Karpas-422 (cell line): ENCODE results near the gene CERK. TPM values are rescaled to one million over a fixed set of nuclear protein-coding genes. Genes with fewer than 3 reads are reported as not detected.

ENCODE experiments used
- DNase-seq: peaks from one replicate; pipeline ENCODE4 v3.0.0-alpha.2; 2015
- H2AFZ ChIP-seq: fragments of 200-600 bp; sonication (generic); 2 replicates; pipeline ENCODE4 v1.6.1; 2014; ENCODE audit warnings: antibody characterized with exemption, low read length, mixed read lengths
- H3K27ac ChIP-seq: fragments of 200-600 bp; sonication (generic); 2 replicates; pipeline ENCODE4 v1.5.1; 2014; ENCODE audit warnings: mild to moderate bottlenecking, low read length, moderate library complexity
- H3K27me3 ChIP-seq: fragments of 200-600 bp; sonication (generic); 2 replicates; pipeline ENCODE4 v1.6.1; 2014; ENCODE audit warnings: low read length, mixed read lengths
- H3K36me3 ChIP-seq: fragments of 200-600 bp; sonication (generic); 2 replicates; pipeline ENCODE4 v1.6.1; 2014; ENCODE audit warnings: low read length, mixed read lengths; ENCODE audit not compliant: insufficient read depth
- H3K4me1 ChIP-seq: fragments of 200-600 bp; sonication (generic); 2 replicates; pipeline ENCODE4 v1.6.1; 2014; ENCODE audit warnings: mild to moderate bottlenecking, low read length, mixed read lengths
- H3K4me2 ChIP-seq: fragments of 200-600 bp; sonication (generic); 2 replicates; pipeline ENCODE4 v1.6.1; 2014; ENCODE audit warnings: low read length, low read depth, mild to moderate bottlenecking; ENCODE audit not compliant: poor library complexity, severe bottlenecking
- H3K4me3 ChIP-seq: fragments of 200-600 bp; sonication (generic); 2 replicates; pipeline ENCODE4 v1.5.1; 2014; ENCODE audit warnings: mild to moderate bottlenecking, antibody characterized with exemption, low read length, mixed read lengths
- H3K79me2 ChIP-seq: fragments of 200-600 bp; sonication (generic); 2 replicates; pipeline ENCODE4 v1.6.1; 2014; ENCODE audit warnings: mild to moderate bottlenecking, low read length, mixed read lengths
- H3K9ac ChIP-seq: fragments of 200-600 bp; sonication (generic); 2 replicates; pipeline ENCODE4 v1.6.0; 2014; ENCODE audit warnings: low read length
- H3K9me2 ChIP-seq: fragments of 200-600 bp; sonication (generic), shearing (Covaris generic); replicated peaks from 2 replicates; pipeline ENCODE4 v1.6.0; 2014; ENCODE audit warnings: mild to moderate bottlenecking, low read length, moderate library complexity; ENCODE audit not compliant: insufficient read depth
- H3K9me3 ChIP-seq: fragments of 300-700, 200-600 bp; sonication (generic); 2 replicates; pipeline ENCODE4 v1.6.1; 2014; ENCODE audit warnings: low read length, mixed read lengths
- H4K20me1 ChIP-seq: fragments of 200-600 bp; sonication (generic); 2 replicates; pipeline ENCODE4 v1.6.1; 2014; ENCODE audit warnings: mild to moderate bottlenecking, antibody characterized with exemption, low read length, low read depth; ENCODE audit not compliant: insufficient read depth
- total RNA-seq: library from RNA; depleted of rRNA; stranded (reverse); fragments of >200 nt; shearing (Covaris generic); gene quantifications from 2 replicates; pipeline ENCODE4 v1.2.3, GENCODE V29; 2014; ENCODE audit warnings: low replicate concordance

Gene CERK
- total RNA-seq, 1 experiment from 2014 or later = 53.8 TPM

DNA sequence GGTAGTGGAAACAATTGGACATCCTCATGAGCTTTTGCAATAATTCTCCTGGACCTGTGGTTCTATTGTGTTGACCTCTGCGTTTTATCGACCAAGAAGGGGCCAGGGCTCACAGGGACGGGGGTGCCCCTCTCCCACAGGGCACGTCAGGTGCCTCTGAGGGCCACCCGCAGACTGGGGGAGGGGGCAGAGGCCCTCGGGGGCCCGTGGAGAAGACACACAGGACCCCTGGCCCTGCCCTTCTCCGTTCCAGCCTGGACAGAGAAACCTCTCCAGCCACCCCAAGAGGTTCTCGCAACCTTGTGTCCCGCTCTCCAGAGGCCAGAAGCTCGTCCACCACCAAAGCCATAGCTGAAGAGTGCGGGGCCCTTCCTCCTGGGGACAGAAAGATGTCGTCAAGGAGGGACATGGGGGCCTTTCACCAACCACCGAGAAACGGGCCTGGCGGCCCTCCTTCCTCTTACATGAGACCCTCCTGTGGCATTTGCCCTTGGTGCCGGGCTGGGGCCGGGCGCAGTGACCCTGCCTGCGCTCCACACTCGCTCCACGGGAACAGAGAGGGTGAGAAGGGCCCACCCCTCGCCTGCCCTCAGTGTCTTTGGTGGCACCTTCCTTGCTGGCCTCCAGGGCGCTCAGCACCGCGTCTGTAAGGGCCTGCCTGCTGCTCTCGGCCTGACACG, 60.6 kb downstream of the CERK start:
- H3K9me2 ChIP-seq = no peaks in the 10 kb centered on the region
- H3K9me3 ChIP-seq = no peaks in the 10 kb centered on the region
- H3K27me3 ChIP-seq = no peaks in the 10 kb centered on the region
- H3K9ac ChIP-seq = no peak overlapping the region
- H3K79me2 ChIP-seq = no peaks in the 10 kb centered on the region
- no peaks in the 10 kb centered on the region; the same call in 1 of the 2 replicates for H4K20me1 ChIP-seq
- H3K4me1 ChIP-seq = peaks cover 9% of the 10 kb centered on the region
- H3K36me3 ChIP-seq = no peaks in the 10 kb centered on the region
- no peak overlapping the region for H3K27ac ChIP-seq
- no peak for DNase-seq
- no peak overlapping the region for H2AFZ ChIP-seq
- H3K4me2 ChIP-seq = no peak overlapping the region
- H3K4me3 ChIP-seq = no peak overlapping the region

DNA sequence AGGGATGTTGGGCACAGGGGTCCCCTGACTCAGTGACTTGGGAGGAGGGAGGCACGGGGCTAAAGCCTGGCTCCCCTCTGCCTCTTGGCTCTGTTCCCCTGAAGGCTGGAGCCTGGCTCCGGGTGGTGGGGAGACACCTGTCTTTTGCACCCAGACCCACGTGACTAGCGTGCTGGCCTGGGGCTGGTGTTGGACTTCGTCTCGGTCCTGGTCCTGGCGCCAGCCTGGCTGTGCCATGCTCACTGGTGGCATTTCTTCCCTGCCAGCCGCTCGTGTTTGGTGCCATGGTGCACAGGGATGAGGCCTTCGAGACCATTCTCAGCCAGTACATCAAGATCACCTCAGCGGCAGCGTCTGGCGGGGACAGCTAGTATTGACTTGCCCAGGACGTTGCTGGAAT, 61.2 kb downstream of the CERK start:
- Histone ChIP-seq H3K4me2 (no peak overlapping the region), H3K36me3 (no peaks in the 10 kb centered on the region), H3K27me3 (no peaks in the 10 kb centered on the region), H3K9me3 (no peaks in the 10 kb centered on the region), H3K27ac (no peak overlapping the region), H3K79me2 (no peaks in the 10 kb centered on the region), H3K9ac (no peak overlapping the region), H3K4me1 (peaks cover 9% of the 10 kb centered on the region), H4K20me1 (no peaks in the 10 kb centered on the region; the same call in 1 of the 2 replicates), H3K4me3 (no peak overlapping the region), H2AFZ (no peak overlapping the region), H3K9me2 (no peaks in the 10 kb centered on the region)
- DNase-seq = no peak

DNA sequence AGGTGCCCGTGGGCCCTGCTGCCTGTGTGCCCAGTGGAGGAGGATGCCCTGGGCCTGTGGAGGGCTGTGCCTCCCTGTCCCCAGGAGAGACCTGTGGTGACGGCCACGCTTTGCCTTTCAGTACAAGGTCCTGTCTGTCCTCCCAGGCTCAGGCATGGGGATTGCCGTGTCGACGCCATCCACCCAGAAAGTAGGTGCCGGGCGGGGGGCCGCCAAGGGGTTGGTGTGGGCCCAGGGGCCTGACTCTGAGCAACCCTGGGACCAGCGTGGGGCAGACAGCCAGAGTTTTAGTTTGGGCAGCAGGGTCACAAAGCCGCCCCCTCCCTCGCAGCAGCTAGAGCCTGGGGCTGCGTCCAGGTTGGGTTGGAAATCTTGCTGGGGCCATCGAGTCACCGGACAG, 61.6 kb downstream of the CERK start:
- Histone ChIP-seq H2AFZ (no peak overlapping the region), H3K4me1 (peaks cover 5% of the 10 kb centered on the region), H4K20me1 (no peaks in the 10 kb centered on the region), H3K79me2 (no peaks in the 10 kb centered on the region), H3K36me3 (no peaks in the 10 kb centered on the region), H3K27ac (no peak overlapping the region), H3K4me2 (no peak overlapping the region), H3K9me3 (no peaks in the 10 kb centered on the region), H3K9ac (no peak overlapping the region), H3K4me3 (no peak overlapping the region), H3K9me2 (no peaks in the 10 kb centered on the region), H3K27me3 (no peaks in the 10 kb centered on the region)
- no peak for DNase-seq

DNA sequence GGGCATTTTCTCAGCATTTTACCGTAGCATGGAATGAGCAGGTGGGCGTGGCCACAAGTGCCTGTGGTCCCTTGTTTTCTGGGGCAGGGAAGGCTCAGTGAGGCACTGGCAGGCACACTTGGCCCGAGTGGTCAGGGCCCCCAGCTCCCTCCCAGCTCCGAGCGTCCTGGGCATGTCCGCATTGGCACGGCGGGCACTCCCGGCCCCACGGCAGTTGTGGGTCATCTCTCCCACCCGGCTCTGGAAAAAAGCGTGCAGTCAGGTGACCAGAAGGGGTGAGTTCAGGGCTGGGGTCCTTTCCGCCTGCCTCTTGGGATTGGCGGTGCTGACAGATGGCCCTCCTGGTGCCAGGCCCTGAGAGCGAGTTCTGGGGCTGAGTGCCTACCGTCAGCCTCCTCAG, 62.1 kb downstream of the CERK start:
- Histone ChIP-seq H3K4me2 (no peak overlapping the region), H3K79me2 (no peaks in the 10 kb centered on the region), H3K36me3 (no peaks in the 10 kb centered on the region), H3K27me3 (no peaks in the 10 kb centered on the region), H3K9me3 (no peaks in the 10 kb centered on the region), H3K9ac (no peak overlapping the region), H3K4me1 (no peaks in the 10 kb centered on the region), H3K27ac (no peak overlapping the region), H3K4me3 (no peak overlapping the region), H2AFZ (no peak overlapping the region), H4K20me1 (no peaks in the 10 kb centered on the region), H3K9me2 (no peaks in the 10 kb centered on the region)
- no peak for DNase-seq

DNA sequence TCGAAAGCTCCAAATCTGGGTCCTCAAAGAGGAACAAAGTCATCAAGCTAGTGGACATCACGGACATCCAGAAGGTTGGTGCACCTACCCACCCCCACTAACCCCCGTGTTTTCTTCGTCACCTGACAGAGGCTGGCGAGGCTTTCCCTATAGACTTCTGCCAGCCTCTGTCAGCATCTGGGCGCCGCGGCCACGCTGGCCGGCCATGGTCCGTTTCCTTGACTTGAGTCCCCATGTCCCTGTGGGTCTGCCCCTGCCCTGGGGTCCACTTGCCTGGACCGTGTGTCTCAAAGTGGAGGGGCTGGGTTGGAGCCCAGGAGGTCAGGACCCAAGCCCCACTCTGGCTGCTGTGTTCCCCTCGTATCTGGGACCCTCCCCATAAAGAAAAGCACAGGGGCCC, 62.6 kb downstream of the CERK start:
- no peaks in the 10 kb centered on the region for H3K27me3 ChIP-seq
- H3K9me3 ChIP-seq = no peaks in the 10 kb centered on the region
- H3K9ac ChIP-seq = no peak overlapping the region
- H3K27ac ChIP-seq = no peak overlapping the region
- H3K4me3 ChIP-seq = no peak overlapping the region
- H3K9me2 ChIP-seq = no peaks in the 10 kb centered on the region
- H3K4me1 ChIP-seq = no peaks in the 10 kb centered on the region
- H4K20me1 ChIP-seq = no peaks in the 10 kb centered on the region
- no peaks in the 10 kb centered on the region for H3K36me3 ChIP-seq
- H2AFZ ChIP-seq = no peak overlapping the region
- H3K79me2 ChIP-seq = no peaks in the 10 kb centered on the region
- no peak for DNase-seq
- no peak overlapping the region for H3K4me2 ChIP-seq

DNA sequence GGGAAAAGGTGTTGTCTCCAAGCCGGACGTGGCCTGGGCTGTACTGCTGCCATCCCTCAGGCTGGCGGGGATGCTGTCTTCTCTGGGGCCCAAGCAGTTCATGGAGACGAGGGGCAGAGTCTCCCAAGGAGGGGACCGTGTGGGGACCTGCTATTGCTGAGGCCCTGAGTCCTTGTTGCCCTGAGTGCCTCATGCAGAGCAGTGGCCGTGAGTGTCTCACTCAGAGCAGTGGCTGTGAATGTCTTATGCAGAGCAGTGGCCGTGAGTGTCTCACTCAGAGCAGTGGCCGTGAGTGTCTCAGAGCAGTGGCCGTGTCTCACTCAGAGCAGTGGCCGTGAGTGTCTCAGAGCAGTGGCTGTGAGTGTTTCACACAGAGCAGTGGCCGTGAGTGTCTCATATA, 63.1 kb downstream of the CERK start:
- Histone ChIP-seq H3K4me3 (no peak overlapping the region), H4K20me1 (no peaks in the 10 kb centered on the region), H2AFZ (no peak overlapping the region), H3K9me3 (no peaks in the 10 kb centered on the region), H3K9me2 (no peaks in the 10 kb centered on the region), H3K79me2 (no peaks in the 10 kb centered on the region), H3K36me3 (no peaks in the 10 kb centered on the region), H3K4me1 (no peaks in the 10 kb centered on the region), H3K27ac (no peak overlapping the region), H3K9ac (no peak overlapping the region), H3K4me2 (no peak overlapping the region), H3K27me3 (no peaks in the 10 kb centered on the region)
- no peak for DNase-seq

DNA sequence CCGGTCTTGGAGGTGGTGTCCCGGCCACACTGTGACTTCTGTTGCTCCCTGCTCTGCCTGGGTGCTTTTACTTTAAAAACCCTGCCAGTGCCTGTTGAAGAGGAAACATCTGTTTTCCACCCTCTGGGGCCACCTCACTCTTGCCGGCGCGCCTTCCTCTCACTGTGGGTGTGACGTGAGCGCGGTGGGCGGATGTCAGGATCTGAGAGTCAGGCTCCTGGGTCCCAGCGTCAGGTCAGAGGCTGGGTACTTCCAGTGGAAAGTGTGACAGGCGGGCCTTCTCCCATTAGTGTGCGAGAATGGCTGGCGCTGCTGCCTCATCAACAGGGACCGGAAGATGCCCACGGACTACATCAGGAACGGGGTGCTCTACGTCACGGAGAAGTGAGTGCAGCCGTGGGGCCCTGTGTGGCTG, 63.7 kb downstream of the CERK start:
- H3K4me1 ChIP-seq = no peaks in the 10 kb centered on the region
- H3K9me2 ChIP-seq = no peaks in the 10 kb centered on the region
- H3K4me3 ChIP-seq = no peak overlapping the region
- no peaks in the 10 kb centered on the region for H3K27me3 ChIP-seq
- DNase-seq = no peak
- H3K4me2 ChIP-seq = no peak overlapping the region
- H3K36me3 ChIP-seq = no peaks in the 10 kb centered on the region
- H2AFZ ChIP-seq = no peak overlapping the region
- H3K9me3 ChIP-seq = no peaks in the 10 kb centered on the region
- H3K9ac ChIP-seq = no peak overlapping the region
- no peaks in the 10 kb centered on the region for H4K20me1 ChIP-seq
- H3K79me2 ChIP-seq = no peaks in the 10 kb centered on the region
- H3K27ac ChIP-seq = no peak overlapping the region

DNA sequence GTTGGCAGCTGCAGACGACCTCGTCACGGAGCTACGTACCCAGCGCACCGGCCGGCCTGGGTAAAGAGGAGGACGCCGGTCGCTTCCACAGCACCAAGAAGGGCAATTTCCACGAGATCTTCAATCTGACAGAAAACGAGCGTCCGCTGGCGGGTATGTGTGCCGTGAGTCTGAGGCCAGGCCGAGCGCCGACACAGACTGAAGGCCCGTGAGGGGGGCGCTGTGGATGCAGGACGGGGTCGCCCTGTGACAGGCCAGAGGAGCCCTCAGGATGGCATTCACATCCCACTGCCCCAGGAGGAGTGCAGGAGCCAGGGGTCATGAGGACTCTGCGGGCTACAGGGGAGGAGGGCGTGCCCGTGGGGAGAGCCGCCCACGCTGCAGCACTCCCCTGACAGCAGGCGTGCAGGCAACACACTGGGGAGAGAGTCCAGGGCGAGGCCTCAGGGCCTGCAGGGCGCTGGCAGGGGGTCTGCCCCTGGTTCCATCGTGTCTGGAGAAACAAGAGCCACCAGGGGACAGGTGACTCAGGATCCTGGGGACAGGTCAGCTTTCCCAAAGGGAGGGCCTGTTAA, 64.3 kb downstream of the CERK start:
- Histone ChIP-seq H3K36me3 (no peaks in the 10 kb centered on the region), H3K9me2 (no peaks in the 10 kb centered on the region), H3K9ac (no peak overlapping the region), H3K27ac (no peak overlapping the region), H3K9me3 (no peaks in the 10 kb centered on the region), H3K4me1 (no peaks in the 10 kb centered on the region), H2AFZ (no peak overlapping the region), H3K4me3 (no peak overlapping the region), H3K4me2 (no peak overlapping the region), H3K27me3 (no peaks in the 10 kb centered on the region), H4K20me1 (no peaks in the 10 kb centered on the region), H3K79me2 (no peaks in the 10 kb centered on the region)
- DNase-seq = no peak
